ENCODE measurements around the gene GRIN2A. TPM values are rescaled to one million over a fixed set of nuclear protein-coding genes. Genes with fewer than 3 reads are reported as not detected.

GRIN2A gene
- total RNA-seq, 3 donors from 2014 or later: 0.29 to 0.33 TPM; not detected in 1

DNA sequence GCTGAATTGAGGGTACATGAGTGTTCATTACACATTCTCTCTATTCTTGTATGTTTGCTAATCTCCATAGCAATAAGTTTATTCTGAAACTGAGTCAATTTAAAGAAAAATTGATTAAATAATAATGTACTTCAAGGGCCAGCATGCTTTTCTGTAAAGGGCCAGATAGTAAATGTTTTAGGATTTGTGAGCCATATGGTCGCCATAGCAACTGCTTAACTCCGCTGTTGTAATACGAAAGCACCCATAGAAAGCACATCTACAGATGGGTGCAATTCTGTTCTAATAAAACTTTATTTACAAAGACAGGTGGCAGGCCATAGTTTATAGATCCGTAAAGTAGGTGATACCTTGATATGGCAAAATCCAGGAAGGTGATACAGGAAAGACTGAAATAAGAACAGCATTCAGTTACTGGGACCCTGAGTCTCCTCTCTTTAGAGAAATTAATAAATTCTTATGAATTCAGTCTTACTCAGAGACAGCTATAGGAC lies 36.6 kb downstream of the GRIN2A start:
- H3K36me3 ChIP-seq: no peaks in the 10 kb centered on the region
- no peaks in the 10 kb centered on the region for H3K4me1 ChIP-seq
- H3K27ac ChIP-seq: no peak overlapping the region
- TF ChIP-seq, protein P1, sequence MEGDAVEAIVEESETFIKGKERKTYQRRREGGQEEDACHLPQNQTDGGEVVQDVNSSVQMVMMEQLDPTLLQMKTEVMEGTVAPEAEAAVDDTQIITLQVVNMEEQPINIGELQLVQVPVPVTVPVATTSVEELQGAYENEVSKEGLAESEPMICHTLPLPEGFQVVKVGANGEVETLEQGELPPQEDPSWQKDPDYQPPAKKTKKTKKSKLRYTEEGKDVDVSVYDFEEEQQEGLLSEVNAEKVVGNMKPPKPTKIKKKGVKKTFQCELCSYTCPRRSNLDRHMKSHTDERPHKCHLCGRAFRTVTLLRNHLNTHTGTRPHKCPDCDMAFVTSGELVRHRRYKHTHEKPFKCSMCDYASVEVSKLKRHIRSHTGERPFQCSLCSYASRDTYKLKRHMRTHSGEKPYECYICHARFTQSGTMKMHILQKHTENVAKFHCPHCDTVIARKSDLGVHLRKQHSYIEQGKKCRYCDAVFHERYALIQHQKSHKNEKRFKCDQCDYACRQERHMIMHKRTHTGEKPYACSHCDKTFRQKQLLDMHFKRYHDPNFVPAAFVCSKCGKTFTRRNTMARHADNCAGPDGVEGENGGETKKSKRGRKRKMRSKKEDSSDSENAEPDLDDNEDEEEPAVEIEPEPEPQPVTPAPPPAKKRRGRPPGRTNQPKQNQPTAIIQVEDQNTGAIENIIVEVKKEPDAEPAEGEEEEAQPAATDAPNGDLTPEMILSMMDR (IDR thresholded peaks at IDR 0.05): no peak
- TF ChIP-seq POLR2A (IDR thresholded peaks at IDR 0.05) (no peak), POLR2AphosphoS5 (IDR thresholded peaks at IDR 0.05) (no peak)
- DNase-seq (ENCODE audit: low spot score in 2 of 2): no peak
- no peaks in the 10 kb centered on the region for H3K27me3 ChIP-seq
- no peaks in the 10 kb centered on the region for H3K9me3 ChIP-seq
- intact Hi-C loops (cut with DNase I; ENCODE audit: low total_unique reads): no loop called here
- no peak overlapping the region for H3K4me3 ChIP-seq

DNA sequence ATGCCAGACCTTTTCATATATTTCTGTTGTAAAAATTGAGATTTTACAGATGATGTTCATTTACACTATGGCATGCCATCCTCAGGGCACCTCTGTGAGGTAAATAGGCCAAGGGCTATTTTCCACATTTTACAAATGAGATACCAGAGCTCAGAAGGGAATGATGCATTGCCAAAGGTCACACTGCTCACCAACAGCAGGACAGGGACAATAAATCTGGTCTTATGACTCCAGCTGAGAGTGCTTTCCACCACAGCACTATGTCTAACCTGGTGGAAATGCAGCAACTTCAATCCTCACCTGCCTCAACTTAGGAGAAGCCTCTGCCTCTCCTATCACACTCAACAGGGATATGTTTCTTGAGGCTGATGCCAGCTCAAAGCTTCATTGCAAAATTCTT lies 40.6 kb downstream of the GRIN2A start:
- Histone ChIP-seq H3K27me3 (no peaks in the 10 kb centered on the region), H3K36me3 (no peaks in the 10 kb centered on the region), H3K9me3 (no peaks in the 10 kb centered on the region), H3K27ac (no peak overlapping the region), H3K4me1 (no peaks in the 10 kb centered on the region), H3K4me3 (no peak overlapping the region)
- intact Hi-C loops (cut with DNase I; ENCODE audit: low total_unique reads): no loop called here
- TF ChIP-seq POLR2A (IDR thresholded peaks at IDR 0.05) (no peak), POLR2AphosphoS5 (IDR thresholded peaks at IDR 0.05) (no peak)
- TF ChIP-seq, protein P1 (IDR thresholded peaks at IDR 0.05): no peak
- DNase-seq (ENCODE audit: low spot score in 2 of 2): no peak

DNA sequence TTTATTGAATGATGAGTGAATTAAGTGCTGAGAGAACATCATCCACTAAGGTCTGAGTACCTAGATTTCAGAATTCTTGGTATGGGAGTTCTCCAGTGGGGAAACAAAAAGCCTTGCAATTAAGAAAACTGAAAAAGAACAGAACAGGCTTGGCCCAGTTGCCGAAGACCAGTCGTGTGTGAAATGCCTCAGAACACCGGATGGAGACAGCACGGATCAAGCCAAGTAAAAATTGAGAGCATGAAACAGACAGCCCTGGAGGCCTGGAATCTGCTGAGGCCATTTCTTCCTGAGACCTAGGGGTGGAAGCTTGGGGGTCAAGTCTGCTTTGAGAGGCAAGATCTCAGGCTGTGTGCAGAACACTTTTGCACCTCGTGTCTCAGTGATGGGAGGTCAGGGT lies 43.3 kb downstream of the GRIN2A start:
- Histone ChIP-seq H3K4me1 (no peaks in the 10 kb centered on the region), H3K27ac (no peak overlapping the region), H3K27me3 (no peaks in the 10 kb centered on the region), H3K4me3 (no peak overlapping the region), H3K9me3 (no peaks in the 10 kb centered on the region), H3K36me3 (no peaks in the 10 kb centered on the region)
- DNase-seq (ENCODE audit: low spot score in 2 of 2): no peak
- intact Hi-C loops (cut with DNase I; ENCODE audit: low total_unique reads): loop anchor here (5.0 kb wide), 1 partner anchor 282 kb away; no protein-coding TSS in a partner anchor
- no peak for TF ChIP-seq POLR2A (IDR thresholded peaks at IDR 0.05)
- TF ChIP-seq, protein P1 (IDR thresholded peaks at IDR 0.05): no peak
- TF ChIP-seq POLR2AphosphoS5 (IDR thresholded peaks at IDR 0.05): no peak

DNA sequence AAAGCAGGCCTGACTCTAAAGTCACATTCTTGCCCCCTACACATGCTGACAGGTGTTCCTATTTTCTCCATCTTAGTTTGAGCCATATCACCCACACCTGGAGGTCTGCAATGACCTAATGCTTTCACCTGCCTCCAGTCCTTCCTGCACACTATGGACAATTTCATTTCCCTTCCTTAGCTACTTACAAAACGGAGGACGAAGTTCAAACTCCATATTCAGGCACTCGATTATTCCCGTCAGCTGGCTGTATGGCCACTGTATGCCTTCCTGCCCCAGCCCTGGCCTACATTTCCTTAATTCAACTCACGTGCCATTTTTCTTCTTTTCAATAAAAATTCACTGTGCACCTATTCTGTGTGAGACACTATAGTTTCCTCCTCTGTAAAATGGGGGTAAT lies 44.9 kb downstream of the GRIN2A start:
- H3K27me3 ChIP-seq: no peaks in the 10 kb centered on the region
- no peak for DNase-seq (ENCODE audit: low spot score in 2 of 2)
- no peaks in the 10 kb centered on the region for H3K9me3 ChIP-seq
- TF ChIP-seq POLR2A (IDR thresholded peaks at IDR 0.05) (no peak), POLR2AphosphoS5 (IDR thresholded peaks at IDR 0.05) (no peak)
- TF ChIP-seq, protein P1 (IDR thresholded peaks at IDR 0.05): no peak
- H3K27ac ChIP-seq: no peak overlapping the region
- no peaks in the 10 kb centered on the region for H3K4me1 ChIP-seq
- no peaks in the 10 kb centered on the region for H3K36me3 ChIP-seq
- H3K4me3 ChIP-seq: no peak overlapping the region
- intact Hi-C loops (cut with DNase I; ENCODE audit: low total_unique reads): loop anchor here (5.0 kb wide), 1 partner anchor 280 kb away; no protein-coding TSS in a partner anchor

DNA sequence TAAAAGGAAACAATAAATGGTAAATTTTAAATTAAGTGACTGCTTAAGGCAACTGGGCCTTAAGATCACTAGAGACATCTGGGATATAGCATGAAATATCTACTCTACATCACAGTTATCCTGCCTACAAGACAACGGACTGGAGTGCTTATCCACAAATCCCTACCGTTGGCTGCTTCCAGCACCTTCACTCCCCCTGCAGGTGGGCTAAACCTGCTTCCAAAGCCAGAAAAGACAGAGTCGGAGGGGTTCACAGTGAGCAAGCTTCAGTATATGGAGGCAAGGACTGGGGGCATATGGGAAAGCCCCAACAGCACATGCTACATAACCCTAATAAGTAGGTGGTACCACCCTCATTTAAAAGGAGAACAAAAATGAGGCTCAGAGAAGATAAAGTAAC lies 45.3 kb downstream of the GRIN2A start:
- Histone ChIP-seq H3K27me3 (no peaks in the 10 kb centered on the region), H3K4me3 (no peak overlapping the region), H3K9me3 (no peaks in the 10 kb centered on the region), H3K27ac (no peak overlapping the region), H3K4me1 (no peaks in the 10 kb centered on the region), H3K36me3 (no peaks in the 10 kb centered on the region)
- no peak for TF ChIP-seq POLR2A (IDR thresholded peaks at IDR 0.05)
- TF ChIP-seq, protein P1 (IDR thresholded peaks at IDR 0.05): no peak
- no peak for TF ChIP-seq POLR2AphosphoS5 (IDR thresholded peaks at IDR 0.05)
- no peak for DNase-seq (ENCODE audit: low spot score in 2 of 2)
- intact Hi-C loops (cut with DNase I; ENCODE audit: low total_unique reads): loop anchor here (5.0 kb wide), 1 partner anchor 280 kb away; no protein-coding TSS in a partner anchor
